Testis (tissue), 2 donors: Measurements from ENCODE around the gene TRMT112.

Experiments
- POLR2A ChIP-seq: fragments of 450-650 bp; IDR thresholded peaks from one replicate; pipeline ENCODE4 v1.6.1; 2017; ENCODE audit warnings: antibody characterized with exemption, mild to moderate bottlenecking, moderate library complexity
- TF ChIP-seq, protein P1 (sequence below), 3 experiments: fragments of 450-650 bp in 2 of 3; fragments of 200-600 bp in 1 of 3; sonication (generic) in 1 of 3; IDR thresholded peaks; one replicate each; pipeline ENCODE4 v1.5.1; 2016 to 2019; ENCODE audit warnings: antibody characterized with exemption in 3 of 3, mild to moderate bottlenecking in 2 of 3, moderate library complexity in 1 of 3

DNA sequence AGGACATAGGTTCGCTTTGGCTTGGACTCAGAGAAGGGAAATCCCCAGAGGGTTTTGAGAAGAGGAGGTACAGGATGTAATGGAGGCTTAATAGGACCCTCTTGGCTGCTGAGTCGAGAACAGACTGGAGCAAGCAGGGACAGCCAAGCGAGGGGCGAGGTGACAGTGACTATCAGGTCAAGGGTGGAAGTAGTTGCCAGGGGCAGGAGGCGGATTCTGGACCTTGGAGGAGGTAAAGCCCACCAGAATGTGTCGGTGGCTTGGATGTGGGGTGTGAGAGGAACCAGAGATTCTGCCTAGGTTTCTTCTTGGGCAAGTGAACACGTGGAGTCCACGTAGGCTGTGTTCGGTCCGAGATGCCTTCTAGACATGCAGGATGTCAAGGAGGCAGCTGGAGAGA, 4.4 kb downstream of the TRMT112 start:
- TF ChIP-seq, protein P1, sequence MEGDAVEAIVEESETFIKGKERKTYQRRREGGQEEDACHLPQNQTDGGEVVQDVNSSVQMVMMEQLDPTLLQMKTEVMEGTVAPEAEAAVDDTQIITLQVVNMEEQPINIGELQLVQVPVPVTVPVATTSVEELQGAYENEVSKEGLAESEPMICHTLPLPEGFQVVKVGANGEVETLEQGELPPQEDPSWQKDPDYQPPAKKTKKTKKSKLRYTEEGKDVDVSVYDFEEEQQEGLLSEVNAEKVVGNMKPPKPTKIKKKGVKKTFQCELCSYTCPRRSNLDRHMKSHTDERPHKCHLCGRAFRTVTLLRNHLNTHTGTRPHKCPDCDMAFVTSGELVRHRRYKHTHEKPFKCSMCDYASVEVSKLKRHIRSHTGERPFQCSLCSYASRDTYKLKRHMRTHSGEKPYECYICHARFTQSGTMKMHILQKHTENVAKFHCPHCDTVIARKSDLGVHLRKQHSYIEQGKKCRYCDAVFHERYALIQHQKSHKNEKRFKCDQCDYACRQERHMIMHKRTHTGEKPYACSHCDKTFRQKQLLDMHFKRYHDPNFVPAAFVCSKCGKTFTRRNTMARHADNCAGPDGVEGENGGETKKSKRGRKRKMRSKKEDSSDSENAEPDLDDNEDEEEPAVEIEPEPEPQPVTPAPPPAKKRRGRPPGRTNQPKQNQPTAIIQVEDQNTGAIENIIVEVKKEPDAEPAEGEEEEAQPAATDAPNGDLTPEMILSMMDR (IDR thresholded peaks at IDR 0.05) = no peak
- no peak for TF ChIP-seq POLR2A
